Right hindlimb (tissue), 1 donor: ENCODE measurements around the gene CCDC120.

Experiments used
- DNase-seq: peaks from one replicate; pipeline ENCODE4 v3.0.0-alpha.2; 2018

Gene CCDC120

DNA sequence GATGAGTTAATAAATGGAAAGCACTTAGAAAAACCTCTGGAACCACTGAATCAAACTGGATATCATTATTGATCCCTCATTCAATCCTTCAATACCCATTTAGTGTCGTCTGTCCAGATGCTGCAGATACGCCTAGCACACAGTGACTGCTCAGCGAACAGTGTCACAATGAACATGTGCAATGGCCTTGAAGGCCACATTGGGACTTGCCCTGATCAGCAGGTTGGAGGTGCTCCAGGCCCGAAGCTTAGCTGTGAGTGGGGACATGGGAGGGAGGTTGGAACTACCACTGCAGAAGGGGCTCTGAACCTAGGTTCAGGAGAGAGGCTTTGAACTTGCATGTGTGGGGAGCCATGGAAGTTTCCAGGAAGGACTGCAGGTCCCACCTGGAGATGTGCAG is 47.5 kb downstream of the CCDC120 start:
- DNase-seq = no peak

DNA sequence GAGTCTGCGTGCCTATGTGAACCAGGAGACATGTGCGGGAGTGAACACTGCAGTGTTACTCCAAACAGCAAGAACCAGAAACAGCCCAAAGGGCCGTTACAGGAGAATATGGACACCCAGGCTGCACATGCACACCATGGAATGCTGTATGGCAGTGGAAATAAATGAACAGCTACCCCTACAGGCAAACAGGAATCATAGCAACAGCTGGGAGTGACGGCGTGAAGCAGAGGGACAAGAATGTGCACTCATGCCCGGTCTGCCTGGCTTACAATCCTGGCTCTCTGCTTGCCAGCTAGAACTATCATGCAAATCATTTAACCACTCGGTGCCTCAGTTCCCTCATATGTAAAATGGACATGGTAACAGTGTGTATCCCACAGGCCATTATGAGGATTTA is 48.1 kb downstream of the CCDC120 start:
- DNase-seq = no peak

DNA sequence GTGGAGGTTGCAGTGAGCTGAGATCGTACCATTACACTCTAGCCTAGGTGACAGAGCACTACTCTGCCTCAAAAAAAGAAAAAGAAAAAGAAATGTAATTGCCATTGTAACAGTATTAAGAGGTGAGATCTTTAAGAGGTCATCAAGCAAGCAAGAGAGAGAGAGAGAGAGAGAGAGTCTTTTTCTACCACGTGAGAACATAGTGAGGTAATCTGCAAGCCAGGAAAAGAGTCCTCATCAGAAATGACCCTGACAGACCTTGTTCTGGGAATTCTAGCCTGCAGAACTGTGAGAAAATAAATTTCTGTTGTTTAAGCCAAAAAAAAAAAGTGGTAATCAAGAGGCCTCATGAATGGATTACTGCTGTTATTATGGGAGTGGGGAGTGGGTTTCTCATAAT is 49.8 kb downstream of the CCDC120 start:
- no peak for DNase-seq

DNA sequence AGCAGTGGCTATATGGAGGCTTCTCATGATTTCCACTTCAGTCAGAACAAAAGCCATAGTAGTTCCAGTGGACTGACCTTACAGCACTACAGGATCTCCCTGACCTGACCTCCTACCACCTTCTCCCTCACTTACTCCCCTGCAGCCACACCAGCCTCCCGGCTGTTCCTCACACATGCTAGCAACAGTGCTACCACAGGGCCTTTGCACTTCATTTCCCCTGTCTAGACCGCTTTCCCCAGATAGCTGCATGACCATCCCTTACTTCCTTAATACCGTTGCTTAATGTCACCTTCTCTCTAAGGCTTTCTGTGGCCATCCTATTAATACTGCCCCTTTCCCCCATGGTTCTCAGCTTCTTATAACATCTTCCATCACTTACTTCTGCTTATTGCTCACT is 51.6 kb downstream of the CCDC120 start:
- DNase-seq = no peak

DNA sequence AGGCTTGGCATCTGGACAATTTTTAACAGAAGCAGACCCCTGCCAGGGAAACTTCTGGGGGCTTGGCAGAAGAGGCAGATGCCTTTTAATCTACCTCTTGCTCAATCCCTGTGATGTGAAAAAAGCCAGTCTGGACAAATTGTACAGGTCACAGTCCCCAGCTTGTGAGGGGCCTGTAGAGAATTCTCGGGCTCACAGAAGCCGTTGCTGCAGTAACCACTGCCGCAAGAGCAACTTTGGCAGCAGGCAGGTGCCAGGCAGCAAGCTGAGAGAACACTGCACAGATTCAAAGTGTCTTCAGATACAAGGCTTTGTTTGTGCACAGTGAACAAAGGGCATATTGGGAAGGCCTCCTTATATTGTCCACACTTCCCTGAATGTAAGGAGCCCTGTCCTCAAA is 53.0 kb downstream of the CCDC120 start:
- no peak for DNase-seq

DNA sequence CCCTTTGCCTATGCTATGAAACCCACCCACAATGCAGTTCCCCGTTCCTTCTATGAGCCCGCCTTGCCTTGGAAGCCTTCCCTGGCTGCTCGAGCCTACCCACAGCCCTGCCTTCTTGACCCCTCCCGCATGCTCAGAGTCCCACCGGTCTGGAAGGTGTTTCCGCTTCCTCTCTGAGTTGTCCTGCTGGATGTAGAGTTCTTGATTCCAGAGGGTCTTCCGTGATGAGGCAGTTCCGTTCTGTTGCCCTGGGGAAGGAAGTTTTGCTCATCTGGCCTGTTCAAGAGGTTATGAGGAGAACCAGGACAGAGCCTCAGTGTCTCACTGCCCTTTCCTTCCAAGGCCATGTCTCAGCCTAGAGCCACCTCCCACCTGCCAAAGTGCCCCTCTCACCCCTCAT is 57.3 kb downstream of the CCDC120 start:
- DNase-seq = no peak

DNA sequence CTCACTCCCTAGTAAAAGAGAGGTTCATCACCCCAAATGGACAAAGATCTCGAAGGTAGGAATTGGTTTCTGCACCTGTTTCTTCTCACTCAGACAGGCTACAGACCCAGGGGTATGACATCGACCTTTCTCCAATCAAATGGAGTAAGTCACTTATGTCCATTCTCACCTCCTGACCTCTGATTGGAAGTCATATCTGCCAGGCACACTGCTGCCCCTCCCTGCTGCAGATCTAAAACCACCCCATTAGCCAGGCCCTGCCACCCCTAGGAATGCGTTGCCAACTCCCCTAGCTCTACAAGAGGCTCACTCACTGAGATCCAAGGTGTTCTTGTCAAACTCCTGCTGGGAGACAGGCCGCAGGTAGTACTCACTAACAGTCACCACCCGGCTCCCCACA is 57.9 kb downstream of the CCDC120 start:
- DNase-seq = no peak

DNA sequence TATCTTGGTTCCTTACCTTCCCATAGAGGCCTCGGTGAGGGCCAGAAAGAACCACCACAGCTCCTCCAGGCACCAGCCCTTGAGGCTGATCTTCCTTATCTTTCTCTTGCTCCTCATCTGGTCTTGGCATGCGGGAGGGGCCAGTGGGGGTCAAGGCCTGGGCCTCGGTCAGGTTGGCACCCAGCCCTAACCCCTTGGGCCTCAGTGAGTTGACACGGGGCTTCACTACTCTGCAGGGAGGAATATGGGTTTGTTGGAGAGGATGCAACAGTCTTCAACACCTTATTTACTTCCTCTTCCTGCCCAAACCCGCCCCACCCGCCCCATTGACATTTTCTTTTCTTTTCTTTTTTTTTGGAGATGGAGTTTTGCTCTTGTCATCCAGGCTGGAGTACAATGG is 58.8 kb downstream of the CCDC120 start:
- no peak for DNase-seq
